ENCODE measurements around the gene STK38.

The STK38 gene

DNA sequence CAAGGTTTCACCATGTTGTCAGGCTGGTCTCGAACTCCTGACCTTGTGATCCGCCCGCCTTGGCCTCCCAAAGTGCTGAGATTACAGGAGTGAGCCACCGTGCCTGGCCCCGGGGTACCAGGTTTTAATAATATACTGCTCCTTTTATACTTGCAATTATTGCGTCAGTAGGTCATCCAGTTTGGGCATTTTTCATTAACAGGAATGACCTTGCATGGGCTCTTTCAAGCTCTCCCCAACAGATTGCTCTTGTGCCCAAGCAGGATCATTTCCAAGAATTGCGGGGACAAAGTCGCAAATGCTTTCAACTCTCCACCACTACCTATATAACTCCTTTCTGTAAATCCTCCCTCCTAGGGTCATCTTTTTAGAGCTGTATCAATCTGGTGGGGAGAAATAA, 23.8 kb downstream of the STK38 start:
- DNase-seq (ENCODE audit: low spot score) = no peak

DNA sequence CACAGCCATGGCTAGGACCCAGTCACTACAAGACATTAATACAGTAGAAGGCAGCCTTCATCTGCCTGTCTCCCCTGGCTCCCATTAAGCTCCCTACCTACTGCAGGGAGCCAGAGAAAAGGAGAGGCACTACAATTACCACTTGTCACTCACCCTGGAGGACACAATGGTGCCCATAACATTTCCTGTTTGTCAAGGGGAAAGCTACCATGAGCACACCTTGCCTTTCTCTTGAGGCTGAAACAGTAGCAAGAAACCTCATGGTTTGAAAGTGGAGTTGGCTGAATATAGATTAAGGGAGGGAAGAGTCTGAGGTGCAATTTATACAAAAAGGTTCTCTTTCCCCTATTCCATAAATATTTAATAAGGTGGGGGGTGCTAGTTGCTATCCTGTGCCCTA, 27.9 kb downstream of the STK38 start:
- no peak for DNase-seq (ENCODE audit: low spot score)

GRCh38 chr6:36517408-36517807, 29.9 kb downstream of the STK38 start:
- DNase-seq (ENCODE audit: low spot score) = no peak

DNA sequence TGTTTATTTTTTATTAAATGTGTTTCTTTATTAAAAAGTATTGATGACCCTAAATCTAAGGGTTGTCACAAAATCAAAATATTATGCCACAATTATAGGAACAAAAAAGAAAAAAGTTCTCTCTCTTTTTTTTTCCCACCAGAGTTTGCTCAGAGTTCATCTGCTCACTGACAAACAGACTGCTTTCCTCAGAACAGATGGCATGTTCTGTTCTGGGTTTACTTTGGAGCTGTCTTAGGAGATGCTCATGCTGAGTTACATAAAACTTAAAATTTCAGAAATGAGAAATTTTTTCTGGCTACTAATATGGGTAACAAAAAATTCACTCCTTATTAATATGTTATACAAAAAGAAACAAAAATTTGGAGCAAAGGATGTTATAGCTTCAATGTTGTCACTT, 30.3 kb downstream of the STK38 start:
- no peak for DNase-seq (ENCODE audit: low spot score)

- no peak for DNase-seq (ENCODE audit: low spot score)
Measured at GRCh38 chr6:36516559-36516958, 30.7 kb downstream of the STK38 start.

DNA sequence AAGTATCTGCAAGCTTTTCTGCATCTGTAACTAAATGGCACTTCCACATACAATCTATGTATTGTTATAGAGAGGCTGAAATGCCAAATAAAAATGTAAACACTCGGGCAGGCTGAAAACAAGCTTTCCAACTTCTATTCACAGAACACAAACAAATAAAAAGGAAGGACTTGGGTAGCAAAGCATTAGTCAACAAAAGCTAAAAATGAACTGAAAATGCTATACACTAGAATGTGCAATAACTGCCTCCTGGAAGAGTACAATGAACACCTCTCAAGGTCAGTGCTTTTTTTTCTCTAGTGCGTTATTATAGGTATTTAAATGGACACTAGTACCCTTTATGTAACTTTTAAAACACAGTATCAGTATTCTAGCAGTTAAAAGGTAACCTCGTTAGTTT, 31.4 kb downstream of the STK38 start:
- DNase-seq (ENCODE audit: low spot score) = no peak

- DNase-seq (ENCODE audit: low spot score) = no peak
Measured at GRCh38 chr6:36514554-36515456, 32.5 kb downstream of the STK38 start.

DNA sequence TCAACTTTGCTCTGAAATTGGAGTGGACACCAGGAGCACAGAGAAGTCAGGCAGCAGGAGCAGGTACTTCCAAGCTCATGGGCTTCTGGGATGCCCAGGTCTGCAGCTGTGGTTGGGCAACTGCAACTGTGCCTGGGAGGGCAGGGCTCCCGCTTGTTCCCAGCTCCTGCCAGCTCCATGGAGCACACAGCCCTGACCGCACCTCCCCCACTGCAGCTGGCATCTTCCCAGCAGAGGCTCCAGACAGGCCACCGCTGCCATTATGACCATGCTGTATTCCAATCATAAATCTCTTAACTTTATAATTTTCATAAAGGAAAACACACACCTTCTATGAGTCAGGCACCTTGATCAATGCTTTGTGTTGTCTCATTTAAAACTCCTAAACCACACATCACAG, 36.9 kb downstream of the STK38 start:
- no peak for DNase-seq (ENCODE audit: low spot score)

GRCh38 chr6:36508532-36508931, 38.7 kb downstream of the STK38 start:
- DNase-seq (ENCODE audit: low spot score) = no peak

GRCh38 chr6:36506611-36507010, 40.7 kb downstream of the STK38 start:
- no peak for DNase-seq (ENCODE audit: low spot score)

- no peak for DNase-seq (ENCODE audit: low spot score)
Measured at GRCh38 chr6:36505744-36506534, 41.3 kb downstream of the STK38 start.

GRCh38 chr6:36504982-36505381, 42.3 kb downstream of the STK38 start:
- no peak for DNase-seq (ENCODE audit: low spot score)

DNA sequence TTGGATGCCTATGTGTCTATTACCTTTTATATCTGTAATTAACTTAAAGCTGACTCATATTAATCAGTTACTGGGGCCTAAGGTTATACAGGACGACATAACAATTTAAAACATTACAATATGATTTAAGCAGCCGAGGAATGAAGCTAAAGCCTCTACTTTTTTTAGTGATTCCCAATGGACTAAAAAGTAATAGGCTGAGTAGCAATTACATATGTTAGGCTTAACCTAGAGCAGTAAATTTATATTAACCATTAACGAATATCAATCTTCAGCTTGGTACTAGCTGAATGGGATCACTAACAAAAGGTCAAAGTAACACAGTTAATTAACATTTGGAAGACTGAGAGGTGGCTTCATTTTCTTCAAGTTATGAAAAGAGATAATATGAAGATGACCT, 43.1 kb downstream of the STK38 start:
- DNase-seq (ENCODE audit: low spot score) = no peak

DNA sequence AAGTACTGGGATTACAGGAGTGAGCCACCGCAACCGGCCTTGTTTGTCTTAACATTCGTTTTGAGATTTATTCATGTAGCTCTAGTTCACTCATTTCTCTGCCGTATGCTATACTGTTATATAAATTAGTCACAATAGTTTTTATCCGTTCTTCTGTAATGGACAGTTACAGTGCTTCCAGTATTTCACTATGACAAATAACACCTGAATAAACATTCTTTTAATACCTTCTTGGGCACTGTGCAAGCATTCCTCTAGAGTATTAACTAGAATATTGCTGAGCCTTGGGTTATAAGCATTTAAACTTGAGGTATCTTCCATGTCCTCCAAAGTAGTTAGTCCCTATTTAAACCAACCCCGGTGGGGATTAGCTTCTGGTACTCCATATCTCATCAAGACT, 45.6 kb downstream of the STK38 start:
- no peak for DNase-seq (ENCODE audit: low spot score)

- no peak for DNase-seq (ENCODE audit: low spot score)
Measured at GRCh38 chr6:36499918-36500317, 47.4 kb downstream of the STK38 start.

DNA sequence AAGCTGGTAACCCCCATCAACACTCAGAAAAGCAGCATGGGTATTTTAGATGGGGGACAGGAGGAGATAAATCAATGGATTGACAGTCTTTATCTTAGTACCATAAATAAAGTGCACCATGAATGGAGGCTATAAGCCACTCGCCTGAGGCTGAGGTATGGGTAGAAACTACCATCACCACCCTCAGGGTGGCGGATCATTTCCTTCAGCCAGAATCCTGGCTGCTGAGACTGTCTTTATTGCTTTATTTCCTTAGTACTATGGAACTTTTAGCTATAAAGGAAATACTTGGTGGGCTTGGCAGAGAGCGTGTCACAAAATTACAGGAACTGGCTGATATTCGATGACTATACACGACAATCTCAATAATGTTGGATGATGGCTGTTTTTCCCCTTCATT, 52.2 kb downstream of the STK38 start:
- no peak for DNase-seq (ENCODE audit: low spot score)

DNA sequence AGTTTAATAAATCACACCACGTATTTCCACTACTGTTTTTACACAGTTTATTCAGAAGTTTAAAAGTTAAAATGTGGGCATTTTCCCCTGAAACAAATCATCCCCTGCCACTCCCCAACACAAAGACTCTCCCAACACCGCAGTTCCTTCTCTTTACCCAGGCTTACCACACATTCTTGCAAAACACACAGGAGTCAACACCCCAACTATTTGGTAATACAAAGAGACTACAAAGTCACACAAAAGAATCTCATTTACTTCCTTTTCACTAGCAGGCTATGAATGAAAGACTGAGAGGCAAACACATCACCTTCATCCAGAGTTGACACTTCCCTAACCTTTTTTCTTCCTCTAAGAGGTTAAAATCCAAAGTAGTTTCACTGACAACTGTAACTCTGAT, 53.4 kb downstream of the STK38 start:
- DNase-seq (ENCODE audit: low spot score) = no peak

GRCh38 chr6:36493319-36493718, 54.0 kb downstream of the STK38 start:
- no peak for DNase-seq (ENCODE audit: low spot score)

- DNase-seq (ENCODE audit: low spot score) = no peak
Measured at GRCh38 chr6:36492621-36493020, 54.7 kb downstream of the STK38 start.

- no peak for DNase-seq (ENCODE audit: low spot score)
Measured at GRCh38 chr6:36492092-36492491, 55.2 kb downstream of the STK38 start.

- no peak for DNase-seq (ENCODE audit: low spot score)
Measured at GRCh38 chr6:36491378-36491965, 55.8 kb downstream of the STK38 start.

DNA sequence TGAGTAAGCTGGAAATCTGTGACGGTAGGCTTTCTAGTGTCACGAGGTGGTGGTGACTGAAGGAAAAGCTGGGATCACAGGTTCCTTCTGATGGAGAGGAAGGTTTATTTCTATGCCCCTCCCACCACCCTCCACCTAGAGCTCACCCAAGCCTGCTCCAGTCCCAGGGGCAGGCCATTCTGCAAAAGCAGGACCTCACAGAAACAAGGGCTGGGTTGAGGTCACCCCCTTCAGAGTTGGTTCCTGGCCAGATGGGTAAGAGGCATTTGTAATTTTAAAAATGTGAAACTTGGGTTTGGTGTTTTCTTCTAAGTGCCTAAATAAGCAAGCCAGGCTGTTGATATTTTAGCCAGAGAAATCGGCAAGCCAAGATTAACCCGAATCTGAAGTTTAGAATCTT, 57.9 kb downstream of the STK38 start:
- DNase-seq (ENCODE audit: low spot score) = no peak

GRCh38 chr6:36488221-36488620, 59.1 kb downstream of the STK38 start:
- DNase-seq (ENCODE audit: low spot score) = no peak

Data from CD4-positive, alpha-beta T cell treated with Interleukin-6 at 100 ng/mL for 8 hours (primary cell).